Tibial nerve (tissue), 4 donors: ENCODE results near the gene SLC2A9. TPM values are rescaled to one million over a fixed set of nuclear protein-coding genes. Genes with fewer than 3 reads are reported as not detected.

Source experiments
- DNase-seq, 2 donors: peaks; one replicate each; pipeline ENCODE4 v3.0.0-alpha.2; 2019; ENCODE audit warnings: low spot score in 2 of 2
- H3K27ac ChIP-seq, 4 donors: fragments of 200-600 bp; sonication (generic) in 3 of 4; one replicate each; pipeline ENCODE4 v1.5.1; 2017 to 2019; ENCODE audit warnings: mild to moderate bottlenecking in 1 of 4
- H3K27me3 ChIP-seq, 2 donors: fragments of 200-600 bp; sonication (generic) in 1 of 2; one replicate each; pipeline versions ENCODE4 v1.5.1 to v1.6.0; 2017 to 2019
- H3K36me3 ChIP-seq, 3 donors: fragments of 200-600 bp; sonication (generic); one replicate each; pipeline ENCODE4 v1.5.1; 2018 to 2019
- H3K4me1 ChIP-seq, 4 donors: fragments of 200-600 bp; sonication (generic) in 3 of 4; one replicate each; pipeline ENCODE4 v1.5.1; 2017 to 2019
- H3K4me3 ChIP-seq, 4 donors: fragments of 200-600 bp; sonication (generic) in 3 of 4; one replicate each; pipeline ENCODE4 v1.5.1; 2017 to 2019; ENCODE audit warnings: mild to moderate bottlenecking in 1 of 4, moderate library complexity in 1 of 4
- H3K9me3 ChIP-seq, 4 donors: fragments of 200-600 bp; sonication (generic) in 3 of 4; one replicate each; pipeline ENCODE4 v1.5.1; 2017 to 2019
- EP300 ChIP-seq, 2 donors: sonication (generic); formaldehyde crosslinking; IDR thresholded peaks; one replicate each; pipeline ENCODE4 v1.6.1; 2017; ENCODE audit warnings: antibody characterized with exemption in 2 of 2, mild to moderate bottlenecking in 1 of 2
- POLR2A ChIP-seq, 2 donors: fragments of 450-650 bp; IDR thresholded peaks; one replicate each; pipeline ENCODE4 v1.6.1; 2017; ENCODE audit warnings: antibody characterized with exemption in 2 of 2, mild to moderate bottlenecking in 2 of 2, moderate library complexity in 2 of 2
- WGBS, 2 donors: methylation state at CpG; one replicate each; pipeline ENCODE4 v1.1.5; 2018; 5-methylcytosine and 5-hydroxymethylcytosine counted together
- total RNA-seq, 4 donors: library from RNA; depleted of rRNA; stranded (reverse); fragments of >200 nt; gene quantifications; one replicate each; pipeline ENCODE4 v1.1.0, GENCODE V29; 2016
- TF ChIP-seq, protein P1 (sequence below), 5 experiments: fragments of 200-600 bp in 3 of 5; fragments of 450-650 bp in 2 of 5; sonication (generic) in 3 of 5; IDR thresholded peaks; one replicate each; pipeline ENCODE4 v1.5.1; 2016 to 2019; ENCODE audit warnings: antibody characterized with exemption in 5 of 5, mild to moderate bottlenecking in 3 of 5, moderate library complexity in 2 of 5

The SLC2A9 gene
- total RNA-seq, 4 donors from 2014 or later = 2.7 to 10.7 (median 6.0) TPM

- Histone ChIP-seq H3K27me3 (no peaks in the 10 kb centered on the region), H3K36me3 (no peaks in the 10 kb centered on the region), H3K9me3 (no peaks in the 10 kb centered on the region), H3K4me3 (no peak overlapping the region), H3K4me1 (no peaks in the 10 kb centered on the region), H3K27ac (no peak overlapping the region)
- no peak for DNase-seq
- WGBS, 2 donors = 85 to 94% methylated on average over 4 of the region's 4 CpGs
- TF ChIP-seq, protein P1, sequence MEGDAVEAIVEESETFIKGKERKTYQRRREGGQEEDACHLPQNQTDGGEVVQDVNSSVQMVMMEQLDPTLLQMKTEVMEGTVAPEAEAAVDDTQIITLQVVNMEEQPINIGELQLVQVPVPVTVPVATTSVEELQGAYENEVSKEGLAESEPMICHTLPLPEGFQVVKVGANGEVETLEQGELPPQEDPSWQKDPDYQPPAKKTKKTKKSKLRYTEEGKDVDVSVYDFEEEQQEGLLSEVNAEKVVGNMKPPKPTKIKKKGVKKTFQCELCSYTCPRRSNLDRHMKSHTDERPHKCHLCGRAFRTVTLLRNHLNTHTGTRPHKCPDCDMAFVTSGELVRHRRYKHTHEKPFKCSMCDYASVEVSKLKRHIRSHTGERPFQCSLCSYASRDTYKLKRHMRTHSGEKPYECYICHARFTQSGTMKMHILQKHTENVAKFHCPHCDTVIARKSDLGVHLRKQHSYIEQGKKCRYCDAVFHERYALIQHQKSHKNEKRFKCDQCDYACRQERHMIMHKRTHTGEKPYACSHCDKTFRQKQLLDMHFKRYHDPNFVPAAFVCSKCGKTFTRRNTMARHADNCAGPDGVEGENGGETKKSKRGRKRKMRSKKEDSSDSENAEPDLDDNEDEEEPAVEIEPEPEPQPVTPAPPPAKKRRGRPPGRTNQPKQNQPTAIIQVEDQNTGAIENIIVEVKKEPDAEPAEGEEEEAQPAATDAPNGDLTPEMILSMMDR (IDR thresholded peaks at IDR 0.05) = no peak
- TF ChIP-seq POLR2A (IDR thresholded peaks at IDR 0.05) = no peak
These were observed 68.2 kb downstream of the SLC2A9 start for GRCh38 chr4:9953089-9953488.

- Histone ChIP-seq H3K27ac (no peak overlapping the region), H3K36me3 (no peaks in the 10 kb centered on the region), H3K4me3 (no peak overlapping the region), H3K9me3 (no peaks in the 10 kb centered on the region), H3K27me3 (no peaks in the 10 kb centered on the region), H3K4me1 (no peaks in the 10 kb centered on the region)
- TF ChIP-seq, protein P1 (IDR thresholded peaks at IDR 0.05) = no peak
- no peak for TF ChIP-seq EP300 (IDR thresholded peaks at IDR 0.05)
- no peak for TF ChIP-seq POLR2A (IDR thresholded peaks at IDR 0.05)
- DNase-seq = no peak
- 51 to 58% methylated on average over 8 of the region's 8 CpGs for WGBS, 2 donors
These were observed 68.8 kb downstream of the SLC2A9 start for GRCh38 chr4:9952415-9952950.

DNA sequence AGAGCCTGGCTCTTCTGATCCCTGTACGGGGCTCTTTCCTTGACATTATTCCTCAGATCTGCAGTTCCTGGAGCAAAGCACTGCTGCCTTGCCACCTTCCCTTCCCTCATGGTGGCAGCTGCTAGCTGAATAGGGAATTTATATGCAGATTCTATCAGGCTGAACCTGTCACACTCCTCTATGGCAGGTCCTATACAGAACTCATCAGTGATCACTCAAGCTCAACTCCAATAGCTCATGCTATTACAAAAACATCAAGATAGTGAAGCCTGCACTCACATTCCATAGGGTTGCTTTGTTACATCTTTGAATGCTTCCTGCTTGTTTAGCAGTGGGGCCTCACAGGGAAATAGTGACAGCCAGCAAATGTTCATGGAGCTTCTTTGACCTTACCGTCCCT lies 71.7 kb downstream of the SLC2A9 start:
- DNase-seq = no peak
- 66 to 68% methylated on average over 2 of the region's 2 CpGs for WGBS, 2 donors
- H3K27ac ChIP-seq = no peak overlapping the region
- H3K4me3 ChIP-seq = no peak overlapping the region
- no peaks in the 10 kb centered on the region for H3K9me3 ChIP-seq
- H3K4me1 ChIP-seq = no peaks in the 10 kb centered on the region
- TF ChIP-seq POLR2A (IDR thresholded peaks at IDR 0.05) (no peak), EP300 (IDR thresholded peaks at IDR 0.05) (no peak)
- TF ChIP-seq, protein P1 (IDR thresholded peaks at IDR 0.05) = no peak
- H3K27me3 ChIP-seq = no peaks in the 10 kb centered on the region
- H3K36me3 ChIP-seq = no peaks in the 10 kb centered on the region

GRCh38 chr4:9947168-9948062 lies 73.9 kb downstream of the SLC2A9 start:
- TF ChIP-seq, protein P1 (IDR thresholded peaks at IDR 0.05) = no peak
- TF ChIP-seq EP300 (IDR thresholded peaks at IDR 0.05) (no peak), POLR2A (IDR thresholded peaks at IDR 0.05) (no peak)
- no peak for DNase-seq
- Histone ChIP-seq H3K9me3 (no peaks in the 10 kb centered on the region), H3K27ac (no peak overlapping the region), H3K36me3 (no peaks in the 10 kb centered on the region), H3K4me1 (no peaks in the 10 kb centered on the region), H3K27me3 (no peaks in the 10 kb centered on the region), H3K4me3 (no peak overlapping the region)
- 79 to 88% methylated on average over 10 of the region's 10 CpGs for WGBS, 2 donors

GRCh38 chr4:9946170-9946569 lies 75.1 kb downstream of the SLC2A9 start:
- Histone ChIP-seq H3K4me1 (no peaks in the 10 kb centered on the region), H3K27me3 (no peaks in the 10 kb centered on the region), H3K9me3 (no peaks in the 10 kb centered on the region), H3K4me3 (no peak overlapping the region), H3K36me3 (peaks cover 0 to 8% (median 0%) of the 10 kb centered on the region in 3 donors), H3K27ac (no peak overlapping the region)
- TF ChIP-seq EP300 (IDR thresholded peaks at IDR 0.05) (no peak), POLR2A (IDR thresholded peaks at IDR 0.05) (no peak)
- TF ChIP-seq, protein P1 (IDR thresholded peaks at IDR 0.05) = no peak
- DNase-seq = no peak
- whole genome bisulfite sequencing, 2 donors = 93 to 95% methylated on average over 2 of the region's 2 CpGs
